Endodermal cell (in vitro differentiated cells): ENCODE measurements around the gene TMEM100. TPM values are rescaled to one million over a fixed set of nuclear protein-coding genes. Genes with fewer than 3 reads are reported as not detected.

Source experiments
- DNase-seq: peaks from one replicate; pipeline ENCODE4 v3.0.0-alpha.2; 2017
- H3K27ac ChIP-seq: 2 replicates; pipeline ENCODE4 v1.5.1; 2013; ENCODE audit warnings: mild to moderate bottlenecking, low read depth, low read length, moderate library complexity
- H3K27me3 ChIP-seq: 2 replicates; pipeline ENCODE4 v1.6.1; 2013; ENCODE audit warnings: mild to moderate bottlenecking, low read length, moderate library complexity; ENCODE audit not compliant: insufficient read depth, control insufficient read depth, poor library complexity, severe bottlenecking
- H3K36me3 ChIP-seq: 2 replicates; pipeline ENCODE4 v1.7.0; 2013; ENCODE audit warnings: mild to moderate bottlenecking, low read length, moderate library complexity; ENCODE audit not compliant: control insufficient read depth, insufficient read depth
- H3K4me1 ChIP-seq: one replicate; pipeline ENCODE4 v1.7.0; 2013; ENCODE audit warnings: low read length; ENCODE audit not compliant: control insufficient read depth, insufficient read depth
- H3K4me3 ChIP-seq: 2 replicates; pipeline ENCODE4 v1.5.1; 2013; ENCODE audit warnings: mild to moderate bottlenecking, low read length, moderate library complexity
- H3K9ac ChIP-seq: 2 replicates; pipeline ENCODE4 v1.6.1; 2013; ENCODE audit warnings: mild to moderate bottlenecking, low read length, moderate library complexity; ENCODE audit not compliant: poor library complexity, severe bottlenecking; ENCODE audit errors: extremely low read depth
- H3K9me3 ChIP-seq: 2 replicates; pipeline ENCODE4 v1.6.1; 2013; ENCODE audit warnings: mild to moderate bottlenecking, low read length, moderate library complexity; ENCODE audit not compliant: control insufficient read depth
- H3K27ac Mint-ChIP-seq: 2 replicates; pipeline ENCODE4 v1.8.0; 2020; ENCODE audit warnings: mixed read lengths
- H3K27me3 Mint-ChIP-seq: 2 replicates; pipeline ENCODE4 v1.8.0; 2021; ENCODE audit warnings: mild to moderate bottlenecking, mixed read lengths; ENCODE audit not compliant: insufficient read depth
- H3K36me3 Mint-ChIP-seq: 2 replicates; pipeline ENCODE4 v1.8.0; 2020; ENCODE audit warnings: low read depth, mixed read lengths
- H3K4me1 Mint-ChIP-seq: 2 replicates; pipeline ENCODE4 v1.8.0; 2020; ENCODE audit warnings: mixed read lengths
- H3K4me3 Mint-ChIP-seq: 2 replicates; pipeline ENCODE4 v1.8.0; 2020; ENCODE audit warnings: mild to moderate bottlenecking, moderate library complexity, mixed read lengths
- H3K9me3 Mint-ChIP-seq: 2 replicates; pipeline ENCODE4 v1.8.0; 2020; ENCODE audit warnings: mild to moderate bottlenecking, mixed read lengths
- WGBS, 2 experiments: methylation state at CpG; one replicate each; pipeline versions ENCODE4 v1.1.5 to v1.1.7; 2013; ENCODE audit warnings: missing lambda C conversion rate in 2 of 2, mixed read lengths in 1 of 2; ENCODE audit not compliant: insufficient coverage in 1 of 2, insufficient read length in 1 of 2; 5-methylcytosine and 5-hydroxymethylcytosine counted together
- total RNA-seq, 2 donors: library from RNA; stranded (reverse); fragmentation: NEBNext Ultra II Directional in 1 of 2; extraction: Animal tissue kit (Norgen Biotek cat#: 25700) in 1 of 2; gene quantifications; 2 replicates in 1 of 2; 3 replicates in 1 of 2; pipeline ENCODE4 v1.2.1, GENCODE V29; 2021
- TF ChIP-seq, protein P1 (sequence below): fragments of 200-600 bp; sonication (generic); conservative IDR thresholded peaks from 2 replicates; pipeline ENCODE4 v1.5.0; 2021; ENCODE audit warnings: antibody characterized with exemption, mild to moderate bottlenecking

TMEM100 gene
- total RNA-seq, 2 donors from 2014 or later: 0.71 to 4.3 TPM

DNA sequence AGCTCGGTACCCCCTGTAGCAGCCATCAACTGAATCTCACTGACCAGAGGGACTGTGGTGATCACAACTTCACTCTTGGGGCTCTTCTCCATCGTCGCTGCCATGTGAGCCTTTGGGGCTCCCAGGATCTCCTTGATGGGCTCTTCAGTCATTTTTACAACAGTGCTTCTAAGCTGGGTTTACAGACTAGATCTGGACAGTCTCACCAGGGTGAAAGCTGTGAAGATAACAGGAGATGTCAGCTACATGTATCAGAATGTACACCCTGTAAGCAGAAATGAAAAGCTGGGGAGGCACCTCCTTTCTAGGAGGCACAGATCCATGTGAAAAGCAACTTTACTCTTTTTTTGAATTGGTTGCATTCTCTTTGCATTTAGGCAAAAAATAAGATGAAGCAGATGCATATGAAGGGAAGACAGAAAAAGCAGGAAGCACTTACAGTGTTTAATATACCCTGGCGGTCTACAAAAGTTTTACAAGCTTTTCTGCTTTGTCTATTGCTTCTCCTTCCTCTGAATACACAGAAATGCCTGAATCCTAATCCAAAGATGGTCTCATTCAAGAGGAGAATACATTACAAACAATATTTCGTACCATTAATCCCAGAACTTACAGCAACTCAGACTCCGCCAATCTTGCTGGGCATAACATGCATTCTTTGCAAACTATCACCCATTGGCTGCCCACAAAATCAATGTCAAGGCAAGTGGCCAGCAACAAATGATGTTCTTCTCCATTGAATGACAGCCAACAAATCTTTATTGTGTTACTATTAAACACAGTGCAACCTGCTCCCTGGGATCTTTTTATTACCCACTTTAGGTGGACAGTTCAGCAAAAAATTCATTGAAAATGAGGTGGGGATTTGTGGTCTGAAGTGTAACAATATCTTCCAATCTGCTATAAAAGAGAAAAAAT is 1.5 kb downstream of the TMEM100 start:
- H3K4me3 Mint-ChIP-seq: no peak overlapping the region

DNA sequence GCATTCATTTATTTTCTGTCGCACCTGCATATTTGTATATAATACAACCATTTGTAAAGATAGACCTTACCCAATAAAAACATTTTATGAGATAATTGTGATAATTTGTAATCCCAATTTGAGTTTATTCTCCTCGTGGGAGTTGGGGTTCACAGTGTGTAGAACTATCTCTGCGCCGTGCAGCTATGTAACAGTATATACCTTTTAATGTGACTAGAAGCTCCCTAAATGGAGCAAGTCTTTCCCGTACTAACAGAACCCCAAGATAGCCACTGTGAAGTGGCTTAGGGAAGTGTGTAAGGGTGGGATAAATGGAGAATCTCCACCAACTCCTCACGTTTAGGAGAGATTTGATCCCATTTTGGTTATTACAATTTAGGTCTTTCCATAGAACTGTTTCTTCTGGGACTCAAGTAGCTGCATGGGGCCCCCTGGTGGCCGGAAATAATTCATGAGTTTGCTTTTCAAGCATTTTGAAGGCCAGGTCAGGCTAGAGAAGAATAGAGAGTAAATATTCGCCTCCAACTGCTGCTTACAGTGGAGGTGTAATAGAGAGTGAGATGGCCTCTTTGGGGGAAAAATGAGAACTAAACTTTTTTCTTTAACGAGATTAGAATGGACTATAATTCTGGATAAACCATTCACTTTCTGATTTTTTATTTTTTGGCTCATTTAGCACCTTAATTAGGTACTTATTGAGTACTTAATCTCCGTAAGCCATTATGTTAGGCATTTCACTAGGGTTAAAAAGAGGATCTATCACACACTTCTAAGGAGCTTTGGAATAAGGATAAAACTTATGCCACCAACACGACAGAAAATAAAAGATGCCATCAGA is 4.5 kb downstream of the TMEM100 start:
- Mint-ChIP-seq H3K4me1 (peaks cover 19% of the 10 kb centered on the region), H3K27me3 (no peaks in the 10 kb centered on the region), H3K4me3 (no peak overlapping the region), H3K27ac (no peak overlapping the region), H3K36me3 (no peaks in the 10 kb centered on the region), H3K9me3 (no peaks in the 10 kb centered on the region)
- TF ChIP-seq, protein P1, sequence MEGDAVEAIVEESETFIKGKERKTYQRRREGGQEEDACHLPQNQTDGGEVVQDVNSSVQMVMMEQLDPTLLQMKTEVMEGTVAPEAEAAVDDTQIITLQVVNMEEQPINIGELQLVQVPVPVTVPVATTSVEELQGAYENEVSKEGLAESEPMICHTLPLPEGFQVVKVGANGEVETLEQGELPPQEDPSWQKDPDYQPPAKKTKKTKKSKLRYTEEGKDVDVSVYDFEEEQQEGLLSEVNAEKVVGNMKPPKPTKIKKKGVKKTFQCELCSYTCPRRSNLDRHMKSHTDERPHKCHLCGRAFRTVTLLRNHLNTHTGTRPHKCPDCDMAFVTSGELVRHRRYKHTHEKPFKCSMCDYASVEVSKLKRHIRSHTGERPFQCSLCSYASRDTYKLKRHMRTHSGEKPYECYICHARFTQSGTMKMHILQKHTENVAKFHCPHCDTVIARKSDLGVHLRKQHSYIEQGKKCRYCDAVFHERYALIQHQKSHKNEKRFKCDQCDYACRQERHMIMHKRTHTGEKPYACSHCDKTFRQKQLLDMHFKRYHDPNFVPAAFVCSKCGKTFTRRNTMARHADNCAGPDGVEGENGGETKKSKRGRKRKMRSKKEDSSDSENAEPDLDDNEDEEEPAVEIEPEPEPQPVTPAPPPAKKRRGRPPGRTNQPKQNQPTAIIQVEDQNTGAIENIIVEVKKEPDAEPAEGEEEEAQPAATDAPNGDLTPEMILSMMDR: peak; percentile 92
- H3K27me3 ChIP-seq: no peaks in the 10 kb centered on the region
- no peak overlapping the region for H3K27ac ChIP-seq
- 54 to 64% methylated on average over 3 to 10 of the region's 11 CpGs for WGBS, 2 experiments
- H3K36me3 ChIP-seq: peaks cover 28% of the 10 kb centered on the region
- H3K9ac ChIP-seq: no peak overlapping the region
- DNase-seq: peak; percentile 96
- no peaks in the 10 kb centered on the region for H3K4me1 ChIP-seq
- H3K4me3 ChIP-seq: no peak overlapping the region
- no peaks in the 10 kb centered on the region for H3K9me3 ChIP-seq

More for the DNA sequence above, 1.5 kb downstream of the TMEM100 start:
- Mint-ChIP-seq H3K4me1 (peaks cover 26% of the 10 kb centered on the region), H3K36me3 (no peaks in the 10 kb centered on the region), H3K27me3 (no peaks in the 10 kb centered on the region), H3K9me3 (no peaks in the 10 kb centered on the region), H3K27ac (no peak overlapping the region)
- TF ChIP-seq, protein P1: no peak
- Histone ChIP-seq H3K4me1 (no peaks in the 10 kb centered on the region), H3K36me3 (peaks cover 28% of the 10 kb centered on the region), H3K9me3 (no peaks in the 10 kb centered on the region), H3K27ac (no peak overlapping the region), H3K9ac (no peak overlapping the region), H3K4me3 (peak overlapping the region; percentile 92), H3K27me3 (no peaks in the 10 kb centered on the region)
- DNase-seq: peak; percentile 7
- WGBS, 2 experiments: 89 to 98% methylated on average over 6 of the region's 6 CpGs

DNA sequence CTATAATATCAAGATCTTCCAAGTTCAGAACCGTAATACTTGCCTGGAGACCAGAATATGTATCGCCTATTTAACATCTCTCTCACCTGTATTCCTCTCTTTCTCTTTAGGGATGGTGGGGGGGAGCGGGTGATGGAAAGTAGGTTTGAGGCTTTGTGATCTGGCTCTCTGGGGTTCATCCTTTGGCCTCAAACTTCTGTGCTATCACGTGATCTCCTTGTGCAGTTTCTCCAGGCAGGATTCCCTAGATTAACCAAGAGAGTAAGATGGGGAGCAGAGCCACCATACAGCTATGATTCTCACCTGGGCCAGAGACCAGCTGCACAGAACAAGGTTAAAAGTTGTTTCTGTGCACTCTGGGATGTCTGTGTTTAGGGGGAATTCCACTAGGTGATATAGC is 5.2 kb downstream of the TMEM100 start:
- 94 to 100% methylated on average over 1 to 2 of the region's 4 CpGs for WGBS, 2 experiments
- no peak overlapping the region for H3K4me3 Mint-ChIP-seq
- Histone ChIP-seq H3K9ac (no peak overlapping the region), H3K4me3 (no peak overlapping the region), H3K36me3 (peaks cover 28% of the 10 kb centered on the region), H3K27me3 (no peaks in the 10 kb centered on the region), H3K4me1 (no peaks in the 10 kb centered on the region), H3K9me3 (no peaks in the 10 kb centered on the region), H3K27ac (no peak overlapping the region)
- peak; percentile 38 for DNase-seq
- H3K9me3 Mint-ChIP-seq: no peaks in the 10 kb centered on the region
- H3K27me3 Mint-ChIP-seq: no peaks in the 10 kb centered on the region
- H3K36me3 Mint-ChIP-seq: no peaks in the 10 kb centered on the region
- H3K27ac Mint-ChIP-seq: no peak overlapping the region
- TF ChIP-seq, protein P1: no peak
- H3K4me1 Mint-ChIP-seq: peaks cover 12% of the 10 kb centered on the region
